K562 (cell line): ENCODE measurements around the gene SLC17A9. TPM values are rescaled to one million over a fixed set of nuclear protein-coding genes. Genes with fewer than 3 reads are reported as not detected.
A peak's percentile ranks its signal among the peaks of the same experiment; 100 is the strongest.

ENCODE experiments used
- ATAC-seq: fragments of 200-7000 bp; cut with Tn5 transposase; 3 replicates; pipeline ENCODE4 v1.9.1; 2020; ENCODE audit warnings: moderate library complexity
- BruUV-seq: library from RNA; stranded (reverse); fragments of 400-500 nt; replicated peaks from 2 replicates; lab custom pipeline; 2021; lab: Mats Ljungman, UMichigan
- CTCF ChIA-PET: fragments of 300-600 bp; formaldehyde crosslinking; extraction: SDS; loops from one replicate; lab custom pipeline; 2021; ENCODE audit warnings: low intra/inter-chr PET ratio; lab: Yijun Ruan, JAX
- POLR2A ChIA-PET: fragments of 300-600, 350-650 bp; sonication (Branson Sonifier 250); formaldehyde crosslinking; extraction: SDS; loops from one replicate; lab custom pipeline; 2021; ENCODE audit warnings: antibody characterized with exemption, inconsistent platforms; lab: Yijun Ruan, JAX
- DNase-seq, 4 experiments: peaks; one replicate each; pipeline versions ENCODE4 v3.0.0 to v3.0.0-alpha.2; 2011 to 2018; ENCODE audit warnings: low spot score in 3 of 4, mixed read lengths in 3 of 4; ENCODE audit errors: extremely low read depth in 1 of 4
- FAIRE-seq: peaks from 2 replicates; lab custom pipeline; 2011; peaks lifted over from hg19 to GRCh38; lab: Jason Lieb, UNC
- H2AFZ ChIP-seq: 2 replicates; pipeline ENCODE4 v1.6.0; 2011; ENCODE audit warnings: low read depth, low read length, control low read depth, inconsistent platforms
- H3K27ac ChIP-seq: fragments of 200-600 bp; 3 replicates; pipeline ENCODE4 v1.8.0; 2011; ENCODE audit warnings: low read depth, mild to moderate bottlenecking, control low read depth, inconsistent platforms, low read length, moderate library complexity, mixed read lengths; ENCODE audit errors: extremely low read depth
- H3K27me3 ChIP-seq, 2 experiments: fragments of 300-600 bp in 1 of 2; 2 replicates in 1 of 2; 3 replicates in 1 of 2; pipeline versions ENCODE4 v1.6.0 to v1.8.0; 2011; ENCODE audit warnings: inconsistent platforms in 2 of 2, low read length in 2 of 2, mild to moderate bottlenecking in 1 of 2, mixed read lengths in 1 of 2, moderate library complexity in 1 of 2; ENCODE audit not compliant: control insufficient read depth in 2 of 2, insufficient read depth in 2 of 2
- H3K36me3 ChIP-seq: fragments of 300-600 bp; 3 replicates; pipeline ENCODE4 v1.8.0; 2011; ENCODE audit warnings: mild to moderate bottlenecking, low read length, inconsistent platforms; ENCODE audit not compliant: control insufficient read depth, insufficient read depth
- H3K4me1 ChIP-seq, 2 experiments: fragments of 200-600 bp in 1 of 2; replicated peaks in 1 of 2; 2 replicates in 1 of 2; 3 replicates in 1 of 2; pipeline versions ENCODE4 v1.5.1 to v1.8.0; 2011; ENCODE audit warnings: inconsistent platforms in 2 of 2, low read length in 2 of 2, mild to moderate bottlenecking in 1 of 2, mixed read lengths in 1 of 2, moderate library complexity in 1 of 2; ENCODE audit not compliant: control insufficient read depth in 2 of 2, insufficient read depth in 2 of 2
- H3K4me2 ChIP-seq: 2 replicates; pipeline ENCODE4 v1.6.1; 2011; ENCODE audit warnings: low read length, control low read depth, inconsistent platforms, mixed read lengths; ENCODE audit not compliant: insufficient read depth
- H3K4me3 ChIP-seq: fragments of 200-600 bp; sonication (generic), shearing (Covaris generic); 2 replicates; pipeline ENCODE4 v1.5.1; 2016; ENCODE audit warnings: control low read depth, inconsistent platforms
- H3K79me2 ChIP-seq: fragments of 200-600 bp; 3 replicates; pipeline ENCODE4 v1.8.0; 2011; ENCODE audit warnings: low read length, inconsistent platforms; ENCODE audit not compliant: control insufficient read depth, insufficient read depth
- H3K9ac ChIP-seq, 2 experiments: 2 replicates each; pipeline versions ENCODE4 v1.6.0 to v1.6.1; 2011; ENCODE audit warnings: low read depth in 2 of 2, low read length in 2 of 2, control low read depth in 1 of 2, inconsistent platforms in 1 of 2, mild to moderate bottlenecking in 1 of 2, mixed read lengths in 1 of 2; ENCODE audit not compliant: insufficient read depth in 1 of 2
- H3K9me1 ChIP-seq: one replicate; pipeline ENCODE4 v1.6.0; 2011; ENCODE audit warnings: inconsistent platforms, mild to moderate bottlenecking, low read length, moderate library complexity; ENCODE audit not compliant: control insufficient read depth, insufficient read depth
- H3K9me3 ChIP-seq: replicated peaks from 2 replicates; pipeline ENCODE4 v1.5.1; 2011; ENCODE audit warnings: low read depth, low read length, inconsistent platforms; ENCODE audit not compliant: control insufficient read depth, insufficient read depth
- H4K20me1 ChIP-seq: replicated peaks from 2 replicates; pipeline ENCODE4 v1.6.1; 2011; ENCODE audit warnings: low read length, inconsistent platforms, mixed read lengths; ENCODE audit not compliant: control insufficient read depth, insufficient read depth
- PPARD ChIP-seq: fragments of 250-450 bp; sonication (Bioruptor Pico); IDR thresholded peaks from 2 replicates; pipeline ENCODE4 v1.8.0; 2022; ENCODE audit warnings: inconsistent platforms, mild to moderate bottlenecking, moderate library complexity
- TEAD1 ChIP-seq, 2 experiments: fragments of 450-650 bp in 1 of 2; sonication (generic) in 1 of 2; formaldehyde crosslinking; IDR thresholded peaks; 2 replicates each; pipeline versions ENCODE4 v1.4.0 to v1.8.0; 2020 to 2022; ENCODE audit warnings: mild to moderate bottlenecking in 2 of 2, missing genetic modification reagents in 1 of 2
- XRCC4 ChIP-seq: IDR thresholded peaks from one replicate; pipeline ENCODE4 v1.6.1; 2011; ENCODE audit not compliant: insufficient read depth, insufficient read length; ENCODE audit errors: extremely low read depth
- ZNF76 ChIP-seq: fragments of 250-450 bp; sonication (Bioruptor Pico); IDR thresholded peaks from 2 replicates; pipeline ENCODE4 v1.4.0; 2020; ENCODE audit warnings: mild to moderate bottlenecking, moderate library complexity, borderline replicate concordance
- WGBS: fragments of 100-300 bp; shearing (Covaris generic); methylation state at CpG from one replicate; pipeline ENCODE4 v1.1.6; 2016; ENCODE audit warnings: low coverage, mixed read lengths; ENCODE audit not compliant: insufficient coverage; ENCODE audit errors: missing lambda C conversion rate; 5-methylcytosine and 5-hydroxymethylcytosine counted together
- in situ Hi-C: fragments of 300-500 bp; cut with MboI; formaldehyde crosslinking; loops from 4 replicates; pipeline ENCODE4 v1.15.0; 2018; ENCODE audit warnings: inconsistent platforms, mixed read lengths
- intact Hi-C: fragments of 100-400 bp; cut with micrococcal nuclease; formaldehyde crosslinking; loops from 2 replicates; pipeline ENCODE4 v1.14.2; 2022
- polyA plus RNA-seq, 8 experiments: library from polyadenylated mRNA; depleted of rRNA in 4 of 8; stranded (reverse) in 5 of 8; unstranded in 3 of 8; fragments of >200 nt; fragmentation: Nextera tagmentation in 2 of 8; fragmentation: Illumina TruSeq in 1 of 8; extraction: Ambion mirVana in 2 of 8; extraction: Trizol in 1 of 8; gene quantifications; 2 replicates each; pipeline versions ENCODE4 v1.2.1 to v1.2.3, GENCODE V29; 2011 to 2014; ENCODE audit warnings: inconsistent platforms in 1 of 8, missing spikeins in 1 of 8
- total RNA-seq, 7 experiments: library from RNA; depleted of rRNA in 6 of 7; stranded (reverse); fragments of >200 nt in 6 of 7; fragmentation: Illumina TruSeq in 2 of 7; extraction: Trizol in 2 of 7; gene quantifications; 2 replicates each; pipeline versions ENCODE4 v1.2.1 to v1.2.3, GENCODE V29; 2011 to 2021; ENCODE audit warnings: low replicate concordance in 1 of 7
- TF ChIP-seq, protein P1 (sequence below): fragments of 450-650 bp; formaldehyde crosslinking; IDR thresholded peaks from 2 replicates; pipeline ENCODE4 v1.4.0; 2020; ENCODE audit warnings: mild to moderate bottlenecking

SLC17A9 gene
- total and polyA plus RNA-seq, 9 of the 15 experiments (the other 6 are each of a cell fraction or from before 2014, with no cell fraction given), result 0.04 to 0.31 TPM; not detected in 7

DNA sequence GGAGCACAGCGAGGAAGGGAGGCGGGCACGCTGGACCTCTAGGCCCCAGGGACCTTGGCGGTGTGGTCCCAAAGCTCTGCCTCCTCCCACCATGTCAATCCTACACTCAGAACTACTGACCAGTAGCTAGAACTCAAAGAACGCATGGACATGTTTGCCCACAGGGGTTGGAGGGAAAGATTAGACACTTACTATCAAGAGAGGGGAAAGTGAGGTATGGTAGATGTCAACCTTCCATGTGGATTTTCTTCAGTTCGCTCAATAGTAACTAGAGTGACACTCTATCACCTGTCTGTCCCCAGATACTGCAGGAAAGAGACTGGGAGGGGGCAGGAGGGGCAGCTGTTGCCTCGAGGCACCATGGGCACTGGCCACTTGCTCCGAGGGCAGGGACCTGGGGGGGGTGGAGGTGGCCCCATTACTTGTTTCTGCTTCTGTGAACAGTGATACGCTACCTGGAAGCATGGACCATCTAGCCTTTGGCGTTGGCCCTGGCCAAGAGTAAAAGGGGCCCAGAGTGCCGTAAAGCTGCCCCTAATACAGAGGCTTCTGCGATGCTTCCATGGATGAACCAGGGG is 25.3 kb upstream of the SLC17A9 start:
- POLR2A ChIA-PET, result interaction anchor here (0.6 to 5.1 kb wide), 12 partner anchors 9 to 271 kb away, joined by 3 to 64 read pairs (median 4); partner anchors contain the start of genes GID8 and TCFL5
- in situ Hi-C loops (no loop called here), intact Hi-C loops (no loop called here)
- FAIRE-seq (no peak), ATAC-seq (no peak), DNase-seq (peak in 1 of 4 experiments; percentile 27)
- Histone ChIP-seq H3K4me1 (peaks cover 42 to 46% of the 10 kb centered on the region in 2 experiments; a peak in 4 of 5 replicates), H3K79me2 (peaks cover 99% of the 10 kb centered on the region), H3K4me3 (peak overlapping the region; percentile 70), H2AFZ (no peak overlapping the region), H3K9me1 (peaks cover 7% of the 10 kb centered on the region), H3K9ac (peak overlapping the region; percentile 90 to 95; a peak in 3 of 4 replicates), H3K27ac (peak overlapping the region; percentile 88; the same call in 1 of the 3 replicates), H3K36me3 (peaks cover 38% of the 10 kb centered on the region; the same call in 2 of the 3 replicates), H3K9me3 (no peaks in the 10 kb centered on the region), H3K4me2 (peak overlapping the region; percentile 97), H4K20me1 (peaks cover 75% of the 10 kb centered on the region), H3K27me3 (no peaks in the 10 kb centered on the region)
- no TSS peak for BruUV-seq
- CTCF ChIA-PET, result no interaction called here
- TF ChIP-seq XRCC4, result no peak
- TF ChIP-seq TEAD1 (CRISPR knock-in tag; IDR thresholded peaks at IDR 0.05), result no peak
- no peak for TF ChIP-seq ZNF76
- TF ChIP-seq, protein P1, sequence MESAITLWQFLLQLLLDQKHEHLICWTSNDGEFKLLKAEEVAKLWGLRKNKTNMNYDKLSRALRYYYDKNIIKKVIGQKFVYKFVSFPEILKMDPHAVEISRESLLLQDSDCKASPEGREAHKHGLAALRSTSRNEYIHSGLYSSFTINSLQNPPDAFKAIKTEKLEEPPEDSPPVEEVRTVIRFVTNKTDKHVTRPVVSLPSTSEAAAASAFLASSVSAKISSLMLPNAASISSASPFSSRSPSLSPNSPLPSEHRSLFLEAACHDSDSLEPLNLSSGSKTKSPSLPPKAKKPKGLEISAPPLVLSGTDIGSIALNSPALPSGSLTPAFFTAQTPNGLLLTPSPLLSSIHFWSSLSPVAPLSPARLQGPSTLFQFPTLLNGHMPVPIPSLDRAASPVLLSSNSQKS (CRISPR knock-in tag), result no peak
- no peak for TF ChIP-seq PPARD (CRISPR knock-in tag)
- 54% methylated on average over 9 of the region's 12 CpGs for WGBS
